CD4-positive, alpha-beta T cell (primary cell): ENCODE results near the gene CCPG1. TPM values are rescaled to one million over a fixed set of nuclear protein-coding genes. Genes with fewer than 3 reads are reported as not detected.

Experiments
- ATAC-seq: fragments of 200-7000 bp; cut with Tn5 transposase; one replicate; pipeline ENCODE4 v1.10.0; 2022; ENCODE audit warnings: mild to moderate bottlenecking; ENCODE audit not compliant: poor library complexity
- CTCF ChIA-PET: fragments of 350-600 bp; sonication (Branson Sonifier 250); formaldehyde crosslinking; loops from one replicate; lab custom pipeline; 2021; ENCODE audit warnings: antibody characterized with exemption, inconsistent platforms; lab: Charles Lee
- POLR2A ChIA-PET: fragments of 350-600 bp; sonication (Branson Sonifier 250); formaldehyde crosslinking; loops from one replicate; lab custom pipeline; 2021; ENCODE audit warnings: antibody characterized with exemption, inconsistent platforms; lab: Charles Lee
- DNase-seq, 14 experiments: peaks; one replicate each; pipeline ENCODE4 v3.0.0-alpha.2; 2013 to 2020; ENCODE audit warnings: mixed read lengths in 2 of 14
- H3K27ac ChIP-seq, 2 donors: one replicate each; pipeline versions ENCODE4 v1.5.1 to v1.7.0; 2013; ENCODE audit warnings: low read length in 2 of 2, low read depth in 1 of 2, mild to moderate bottlenecking in 1 of 2
- H3K27me3 ChIP-seq, 2 experiments: 1 replicate in 1 of 2; 2 replicates in 1 of 2; pipeline versions ENCODE4 v1.6.1 to v1.7.0; 2013; ENCODE audit warnings: low read length in 2 of 2, control low read depth in 1 of 2, mild to moderate bottlenecking in 1 of 2, moderate library complexity in 1 of 2; ENCODE audit not compliant: insufficient read depth in 2 of 2, control insufficient read depth in 1 of 2
- H3K36me3 ChIP-seq: one replicate; pipeline ENCODE4 v1.6.1; 2013; ENCODE audit warnings: low read length, control low read depth; ENCODE audit not compliant: insufficient read depth
- H3K4me1 ChIP-seq: one replicate; pipeline ENCODE4 v1.6.1; 2013; ENCODE audit warnings: low read length, control low read depth; ENCODE audit not compliant: insufficient read depth
- H3K4me3 ChIP-seq: one replicate; pipeline ENCODE4 v1.5.1; 2013; ENCODE audit warnings: mild to moderate bottlenecking, low read length, moderate library complexity
- H3K9me3 ChIP-seq, 2 experiments: 1 replicate in 1 of 2; 2 replicates in 1 of 2; pipeline versions ENCODE4 v1.6.1 to v1.7.0; 2013; ENCODE audit warnings: low read length in 2 of 2, mild to moderate bottlenecking in 2 of 2, control low read depth in 1 of 2, moderate library complexity in 1 of 2; ENCODE audit not compliant: control insufficient read depth in 1 of 2, insufficient read depth in 1 of 2
- H3K27ac Mint-ChIP-seq: one replicate; pipeline ENCODE4 v1.8.0; 2020; ENCODE audit warnings: mixed read lengths
- H3K27me3 Mint-ChIP-seq: one replicate; pipeline ENCODE4 v1.8.0; 2021; ENCODE audit warnings: mixed read lengths
- H3K36me3 Mint-ChIP-seq: one replicate; pipeline ENCODE4 v1.8.0; 2021; ENCODE audit warnings: low read depth, mixed read lengths
- H3K4me1 Mint-ChIP-seq: one replicate; pipeline ENCODE4 v1.8.0; 2021; ENCODE audit warnings: low read depth, mixed read lengths
- H3K4me3 Mint-ChIP-seq: one replicate; pipeline ENCODE4 v1.8.0; 2020; ENCODE audit warnings: mild to moderate bottlenecking, mixed read lengths
- H3K9me3 Mint-ChIP-seq: one replicate; pipeline ENCODE4 v1.8.0; 2020; ENCODE audit warnings: mixed read lengths
- intact Hi-C, 2 experiments: fragments of 100-400 bp; cut with DNase I in 1 of 2; cut with micrococcal nuclease in 1 of 2; formaldehyde crosslinking; loops; one replicate each; pipeline versions ENCODE4 v1.15.1 to v1.9.0; 2023 to 2025; cut with DNase I, micrococcal nuclease
- total RNA-seq, 174 experiments: library from RNA in 2 of 174; stranded (reverse) in 2 of 174; gene quantifications; one replicate each; pipeline ENCODE4 v1.2.3 and lab custom pipeline; 2021 to 2026
- TF ChIP-seq, protein P1 (sequence below): fragments of 200-600 bp; IDR thresholded peaks from one replicate; pipeline ENCODE4 v1.8.0; 2022; ENCODE audit warnings: antibody characterized with exemption, mild to moderate bottlenecking

CCPG1 gene
- total RNA-seq, 2 experiments from 2014 or later: 29.9 to 31.5 TPM

DNA sequence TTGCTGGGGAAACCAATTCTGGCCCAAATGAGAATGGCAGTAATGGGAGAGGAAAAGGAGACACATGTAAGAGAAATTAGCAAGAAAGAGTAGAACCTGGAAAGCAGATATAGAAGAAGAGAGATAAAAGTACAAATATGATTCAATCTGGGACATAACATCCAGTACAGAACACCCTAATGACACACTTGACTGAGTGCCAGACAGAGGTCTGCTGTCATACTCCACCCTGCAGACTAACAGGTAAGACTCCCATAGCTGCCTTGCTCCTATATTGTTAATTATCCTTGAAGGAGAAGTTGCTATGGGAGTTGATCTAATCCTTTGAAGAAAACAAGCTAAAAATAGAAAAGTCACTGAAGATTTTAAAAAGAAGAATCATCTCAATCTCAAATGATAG is 21.1 kb downstream of the CCPG1 start:
- ChIA-PET CTCF (no interaction called here), POLR2A (no interaction called here)
- H3K36me3 Mint-ChIP-seq: peaks cover 69% of the 10 kb centered on the region

DNA sequence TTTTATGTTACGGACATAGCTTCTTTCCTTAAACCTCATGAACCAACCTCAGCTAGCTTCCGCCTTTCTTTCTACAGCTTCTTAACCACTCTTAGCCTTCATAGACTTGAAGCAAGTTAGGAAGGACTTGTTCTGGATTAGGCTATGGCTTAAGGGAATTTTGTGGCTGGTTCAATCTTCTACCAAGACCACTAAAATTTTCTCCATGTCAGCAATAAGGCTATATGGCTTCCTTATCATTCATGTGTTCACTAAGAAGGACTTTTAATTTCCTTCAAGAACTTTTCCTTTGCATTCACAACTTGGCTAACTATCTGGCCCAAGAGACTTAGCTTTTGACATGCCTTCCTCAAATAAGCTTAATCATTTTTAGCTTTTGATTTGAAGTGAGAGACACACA is 24.5 kb downstream of the CCPG1 start:
- TF ChIP-seq, protein P1, sequence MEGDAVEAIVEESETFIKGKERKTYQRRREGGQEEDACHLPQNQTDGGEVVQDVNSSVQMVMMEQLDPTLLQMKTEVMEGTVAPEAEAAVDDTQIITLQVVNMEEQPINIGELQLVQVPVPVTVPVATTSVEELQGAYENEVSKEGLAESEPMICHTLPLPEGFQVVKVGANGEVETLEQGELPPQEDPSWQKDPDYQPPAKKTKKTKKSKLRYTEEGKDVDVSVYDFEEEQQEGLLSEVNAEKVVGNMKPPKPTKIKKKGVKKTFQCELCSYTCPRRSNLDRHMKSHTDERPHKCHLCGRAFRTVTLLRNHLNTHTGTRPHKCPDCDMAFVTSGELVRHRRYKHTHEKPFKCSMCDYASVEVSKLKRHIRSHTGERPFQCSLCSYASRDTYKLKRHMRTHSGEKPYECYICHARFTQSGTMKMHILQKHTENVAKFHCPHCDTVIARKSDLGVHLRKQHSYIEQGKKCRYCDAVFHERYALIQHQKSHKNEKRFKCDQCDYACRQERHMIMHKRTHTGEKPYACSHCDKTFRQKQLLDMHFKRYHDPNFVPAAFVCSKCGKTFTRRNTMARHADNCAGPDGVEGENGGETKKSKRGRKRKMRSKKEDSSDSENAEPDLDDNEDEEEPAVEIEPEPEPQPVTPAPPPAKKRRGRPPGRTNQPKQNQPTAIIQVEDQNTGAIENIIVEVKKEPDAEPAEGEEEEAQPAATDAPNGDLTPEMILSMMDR: no peak
- Histone ChIP-seq H3K27me3 (no peaks in the 10 kb centered on the region), H3K36me3 (peaks cover 47% of the 10 kb centered on the region), H3K4me1 (no peaks in the 10 kb centered on the region), H3K4me3 (no peak overlapping the region), H3K27ac (no peak overlapping the region), H3K9me3 (no peaks in the 10 kb centered on the region)
- H3K9me3 Mint-ChIP-seq: no peaks in the 10 kb centered on the region
- H3K4me3 Mint-ChIP-seq: no peak overlapping the region
- intact Hi-C loops: no loop called here
- POLR2A ChIA-PET: no interaction called here
- H3K27me3 Mint-ChIP-seq: no peaks in the 10 kb centered on the region
- ATAC-seq: no peak
- no peaks in the 10 kb centered on the region for H3K4me1 Mint-ChIP-seq
- H3K36me3 Mint-ChIP-seq: peaks cover 83% of the 10 kb centered on the region
- CTCF ChIA-PET: no interaction called here
- no peak overlapping the region for H3K27ac Mint-ChIP-seq
- DNase-seq: no peak

More for the DNA sequence above, 21.1 kb downstream of the CCPG1 start:
- Histone ChIP-seq H3K4me1 (no peaks in the 10 kb centered on the region), H3K27me3 (no peaks in the 10 kb centered on the region), H3K27ac (no peak overlapping the region), H3K9me3 (no peaks in the 10 kb centered on the region), H3K4me3 (no peak overlapping the region), H3K36me3 (peaks cover 36% of the 10 kb centered on the region)
- Mint-ChIP-seq H3K27me3 (no peaks in the 10 kb centered on the region), H3K4me1 (peaks cover 5% of the 10 kb centered on the region), H3K27ac (no peak overlapping the region), H3K9me3 (no peaks in the 10 kb centered on the region), H3K4me3 (no peak overlapping the region)
- DNase-seq: no peak
- TF ChIP-seq, protein P1: no peak
- intact Hi-C loops: no loop called here
- ATAC-seq: no peak

DNA sequence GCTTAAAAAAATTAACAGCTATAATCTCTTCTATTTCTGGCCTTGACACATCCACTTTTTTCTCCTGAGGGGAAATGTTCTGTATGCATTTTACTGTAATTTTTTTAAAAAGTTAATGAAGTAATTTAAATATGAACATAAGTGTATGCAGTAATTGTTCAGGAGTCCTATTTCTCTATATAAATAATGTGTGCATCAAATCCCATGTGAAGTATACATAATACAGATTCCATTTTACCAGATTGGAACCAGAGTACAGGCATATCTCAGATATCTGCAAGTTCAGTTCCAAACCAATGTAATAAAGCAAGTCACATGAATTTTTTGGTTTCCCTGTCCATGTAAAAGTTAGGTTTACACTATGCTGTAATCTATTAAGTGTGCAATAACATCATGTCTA is 26.6 kb downstream of the CCPG1 start:
- Histone ChIP-seq H3K27ac (no peak overlapping the region), H3K36me3 (peaks cover 51% of the 10 kb centered on the region), H3K9me3 (no peaks in the 10 kb centered on the region), H3K4me1 (no peaks in the 10 kb centered on the region), H3K4me3 (no peak overlapping the region), H3K27me3 (no peaks in the 10 kb centered on the region)
- intact Hi-C loops: no loop called here
- peaks cover 86% of the 10 kb centered on the region for H3K36me3 Mint-ChIP-seq
- H3K4me3 Mint-ChIP-seq: no peak overlapping the region
- TF ChIP-seq, protein P1: no peak
- no peaks in the 10 kb centered on the region for H3K27me3 Mint-ChIP-seq
- DNase-seq (no peak), ATAC-seq (no peak)
- H3K4me1 Mint-ChIP-seq: no peaks in the 10 kb centered on the region
- POLR2A ChIA-PET: no interaction called here
- no peak overlapping the region for H3K27ac Mint-ChIP-seq
- CTCF ChIA-PET: no interaction called here
- no peaks in the 10 kb centered on the region for H3K9me3 Mint-ChIP-seq
